Germinal center (tissue), 1 donor: Measurements from ENCODE around the gene TOP3B.

ENCODE experiments used
- DNase-seq: peaks from one replicate; pipeline ENCODE4 v3.0.0; 2012; ENCODE audit warnings: mixed read lengths, low spot score

TOP3B gene

GRCh38 chr22:21982338-21982965, at the start of gene TOP3B:
Gene TOP3B, minus strand, starts transcription at chr22:21982787. Its CDS starts 7,078 bp downstream, at chr22:21975709.
- DNase-seq: peak; percentile 75

- DNase-seq: peak; percentile 61
These were observed 48.8 kb upstream of the TOP3B start for GRCh38 chr22:22031183-22031945.

DNA sequence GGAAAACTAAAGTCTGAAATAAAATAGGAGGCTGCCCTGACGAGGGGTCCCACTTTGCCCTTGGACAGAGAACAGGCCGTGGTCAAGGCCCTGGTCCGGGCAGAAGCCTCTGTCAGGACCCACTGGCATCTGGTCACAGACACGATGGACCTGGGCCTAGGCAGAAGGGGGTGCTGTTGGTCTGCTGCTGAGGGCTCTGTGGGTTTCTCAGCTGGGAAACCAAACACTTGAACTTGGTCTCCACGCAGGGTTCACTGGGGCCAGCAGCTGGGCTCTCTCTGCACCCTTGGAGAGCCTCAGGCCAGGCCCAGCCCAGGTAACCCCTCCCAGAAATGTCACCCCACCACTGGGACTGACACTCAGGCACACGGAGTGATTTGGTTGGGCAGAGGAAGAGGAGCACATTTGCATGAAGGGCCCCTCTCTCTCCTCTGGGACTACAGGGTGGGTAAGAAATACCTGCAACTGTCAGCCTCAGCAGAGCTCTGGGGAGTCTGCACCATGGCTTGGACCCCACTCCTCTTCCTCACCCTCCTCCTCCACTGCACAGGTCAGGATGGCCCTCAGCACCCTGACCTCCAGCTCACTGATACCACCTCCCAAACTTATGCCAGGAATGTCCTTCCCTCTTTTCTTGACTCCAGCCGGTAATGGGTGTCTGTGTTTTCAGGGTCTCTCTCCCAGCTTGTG, 48.1 kb upstream of the TOP3B start:
- peak; percentile 87 for DNase-seq

DNA sequence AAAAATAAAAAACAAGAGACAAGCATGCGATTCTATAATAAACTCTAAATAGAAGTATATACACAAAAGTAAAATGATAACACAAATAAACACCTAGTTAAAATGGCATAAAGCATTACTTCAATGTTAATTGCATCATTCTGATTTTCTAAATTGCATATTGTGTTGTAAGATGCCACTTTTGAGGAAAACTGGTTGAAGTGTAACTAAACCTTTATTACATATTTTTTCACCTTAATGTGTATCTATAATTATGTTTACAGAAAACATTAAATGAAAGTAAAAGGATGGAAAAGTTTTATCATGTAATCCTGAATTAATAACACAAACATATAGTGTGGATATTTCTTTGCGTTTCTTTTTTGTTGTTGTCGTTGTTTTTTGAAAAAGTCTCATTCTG, 45.4 kb upstream of the TOP3B start:
- DNase-seq: no peak

GRCh38 chr22:22026157-22026831, 43.7 kb upstream of the TOP3B start:
- peak; percentile 62 for DNase-seq

DNA sequence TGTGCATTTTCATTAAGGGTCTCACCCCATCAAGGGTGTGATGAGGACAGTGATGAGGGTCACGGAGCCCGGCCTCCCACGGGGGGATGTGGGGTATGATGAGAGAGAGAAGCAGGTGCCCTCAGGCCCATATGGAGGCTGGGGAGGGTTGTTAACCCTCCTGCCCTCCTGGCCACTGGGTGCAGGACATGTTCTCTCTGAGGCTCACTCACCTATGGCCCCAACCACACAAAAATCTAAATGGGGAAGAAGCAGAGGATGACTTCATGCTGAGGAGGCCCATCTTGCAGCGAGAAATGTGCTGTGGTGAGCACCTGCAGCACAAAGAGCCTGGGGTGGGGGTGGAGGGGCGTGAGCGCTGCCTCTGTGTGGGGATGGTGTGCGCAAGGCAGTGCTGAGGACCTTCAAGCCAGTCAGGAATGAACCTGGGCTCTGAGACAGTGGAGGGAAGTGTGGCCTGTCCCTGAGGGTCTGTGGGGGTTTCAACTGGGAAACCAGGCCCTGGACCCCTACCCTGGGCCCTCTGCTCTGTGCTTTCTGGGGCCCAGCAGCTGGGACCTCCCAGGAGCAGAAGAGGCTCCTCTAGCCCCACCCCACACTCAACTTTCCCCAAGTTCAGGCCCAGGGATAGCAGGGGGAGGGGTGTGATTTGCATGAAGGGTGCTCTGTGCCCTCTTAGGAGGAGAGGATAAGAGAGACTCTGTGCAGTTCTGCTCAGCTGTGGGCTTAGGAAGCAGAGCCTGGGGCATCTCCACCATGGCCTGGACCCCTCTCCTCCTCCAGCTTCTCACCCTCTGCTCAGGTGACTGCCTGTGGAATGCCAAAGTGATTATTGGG, 43.0 kb upstream of the TOP3B start:
- peak; percentile 62 for DNase-seq

DNA sequence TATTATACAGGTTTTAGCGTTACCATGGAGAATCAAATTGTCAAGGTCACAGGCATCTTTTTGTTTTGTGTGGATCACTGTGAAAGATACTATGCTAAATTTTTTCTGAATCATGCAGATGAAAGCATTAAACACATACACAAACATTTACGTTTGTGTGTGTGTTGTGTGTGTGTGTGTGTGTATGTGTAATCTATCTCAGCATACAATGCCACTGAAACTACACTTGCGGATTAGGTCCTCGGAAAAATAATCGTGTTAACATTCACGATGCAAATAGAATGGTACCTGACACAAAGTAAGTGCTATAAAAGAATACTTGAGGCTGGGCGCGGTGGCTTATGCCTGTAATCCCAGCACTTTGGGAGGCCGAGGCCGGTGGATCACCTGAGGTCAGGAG, 41.9 kb upstream of the TOP3B start:
- DNase-seq: no peak

DNA sequence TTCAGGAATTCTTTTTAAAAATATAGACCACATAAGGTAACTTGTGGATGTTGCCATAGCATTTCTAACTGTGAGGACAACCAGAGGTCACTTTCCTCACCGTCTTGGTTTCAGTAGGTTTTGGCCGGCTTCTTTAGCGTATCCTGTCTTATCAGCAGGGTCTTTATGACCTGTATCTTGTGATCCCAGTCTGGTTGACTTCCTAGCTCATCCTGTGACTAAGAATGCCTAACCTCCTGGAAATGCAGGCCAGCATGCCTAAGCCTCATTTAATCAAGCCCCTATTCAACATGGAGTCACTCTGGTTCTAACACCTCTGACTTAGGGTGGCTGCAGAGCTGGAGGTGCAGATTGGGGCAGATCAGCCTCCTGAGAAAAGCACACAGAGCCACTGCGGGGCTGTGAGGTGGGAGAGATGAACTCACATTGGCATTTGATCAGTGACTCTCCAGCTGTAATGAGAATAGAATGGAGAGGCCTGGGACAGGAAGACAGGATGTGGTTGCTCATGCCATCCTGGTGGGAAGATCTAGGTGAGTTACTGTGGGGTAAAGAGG, 41.1 kb upstream of the TOP3B start:
- no peak for DNase-seq

- no peak for DNase-seq
These were observed 40.5 kb upstream of the TOP3B start for GRCh38 chr22:22022947-22023534.

DNA sequence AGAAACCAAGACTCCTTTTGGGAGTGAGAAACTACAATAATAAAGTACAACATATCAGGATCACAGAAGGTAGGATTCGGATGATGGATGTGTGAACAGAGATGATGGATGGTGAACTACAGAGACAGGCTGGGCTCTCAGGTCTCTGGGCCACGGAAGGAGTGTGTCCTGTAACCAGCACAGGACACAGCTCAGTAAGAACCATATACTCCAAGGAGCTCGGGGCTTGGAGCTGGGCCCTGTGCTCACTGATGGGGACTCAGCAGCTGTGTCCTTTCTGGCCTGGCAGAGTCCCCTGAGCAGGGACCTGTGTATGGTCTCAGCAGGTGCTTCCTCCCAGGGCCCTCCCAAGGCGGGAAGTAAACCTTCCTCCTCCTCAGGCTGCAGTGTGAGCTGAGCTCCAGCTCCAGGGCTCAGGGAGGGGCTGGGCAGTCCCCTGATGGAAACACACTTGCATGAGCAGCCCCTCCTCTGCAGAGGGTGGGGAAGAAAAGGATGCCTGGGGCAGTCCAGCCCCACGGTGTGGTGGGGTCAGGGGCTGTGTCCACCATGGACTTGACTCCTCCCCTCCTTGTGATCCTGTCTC, 39.8 kb upstream of the TOP3B start:
- no peak for DNase-seq

DNA sequence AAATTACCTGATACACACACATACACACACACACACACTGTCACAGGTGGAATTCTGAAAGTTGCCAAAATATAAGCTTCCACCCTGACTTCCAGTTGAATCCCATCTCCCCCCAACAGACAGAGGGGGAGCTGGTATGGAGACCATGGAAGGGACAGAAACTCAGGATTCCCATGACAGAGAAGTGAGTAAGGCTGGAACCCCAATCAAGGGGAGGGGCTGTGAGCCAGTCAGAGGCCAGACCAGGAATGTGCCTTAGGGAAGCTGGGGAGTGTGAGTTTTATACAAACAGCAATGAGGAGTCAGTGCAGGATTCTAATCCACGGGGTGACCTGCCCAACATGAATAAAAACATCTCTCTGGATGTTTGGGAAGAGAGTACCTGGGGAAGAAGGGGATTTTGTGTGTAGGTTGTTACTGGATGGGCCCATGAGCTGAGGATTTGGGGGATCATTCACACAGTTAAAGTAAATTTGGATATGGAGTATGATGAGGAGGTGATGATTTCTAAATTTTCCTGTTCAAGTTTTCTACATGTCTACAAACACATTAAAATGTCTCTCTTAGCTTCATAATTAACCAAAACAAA, 38.7 kb upstream of the TOP3B start:
- no peak for DNase-seq

GRCh38 chr22:22020425-22020852, 37.9 kb upstream of the TOP3B start:
- no peak for DNase-seq

DNA sequence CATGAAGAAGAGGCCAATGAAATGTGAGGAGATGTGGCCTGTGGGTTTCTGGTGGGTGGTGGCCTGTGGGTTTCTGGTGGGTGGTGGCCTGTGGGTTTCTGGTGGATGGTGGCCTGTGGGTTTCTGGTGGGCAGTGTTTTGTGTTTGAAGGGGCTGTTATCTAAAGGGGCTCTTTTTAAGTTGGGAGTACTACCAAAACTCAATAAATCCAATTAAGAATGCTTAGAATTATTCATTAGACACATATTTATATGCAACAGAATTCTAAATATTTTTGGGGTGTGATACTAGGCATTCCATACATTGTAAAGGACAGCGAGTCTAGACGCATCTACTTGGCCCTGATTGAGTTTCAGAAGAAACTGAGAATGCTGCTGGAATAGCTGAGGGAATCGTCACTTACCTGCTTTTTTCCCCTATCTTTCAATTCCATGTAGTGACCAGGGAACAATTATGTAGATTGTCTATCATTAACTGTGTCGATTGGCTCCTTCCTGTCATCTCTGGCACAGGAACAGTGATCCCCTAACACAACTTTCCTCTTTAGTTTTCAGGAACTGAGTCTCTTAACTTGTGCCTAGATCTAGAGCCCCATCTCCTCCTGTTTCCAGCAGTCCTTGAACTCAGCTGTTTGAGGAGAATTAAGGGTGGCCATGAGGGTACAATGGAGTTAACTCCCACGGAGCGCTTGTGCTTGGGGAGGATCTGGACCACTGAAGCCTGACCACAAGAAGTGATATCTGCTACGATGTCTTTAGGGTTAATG, 37.3 kb upstream of the TOP3B start:
- no peak for DNase-seq

- no peak for DNase-seq
These were observed 36.5 kb upstream of the TOP3B start for GRCh38 chr22:22018825-22019658.

DNA sequence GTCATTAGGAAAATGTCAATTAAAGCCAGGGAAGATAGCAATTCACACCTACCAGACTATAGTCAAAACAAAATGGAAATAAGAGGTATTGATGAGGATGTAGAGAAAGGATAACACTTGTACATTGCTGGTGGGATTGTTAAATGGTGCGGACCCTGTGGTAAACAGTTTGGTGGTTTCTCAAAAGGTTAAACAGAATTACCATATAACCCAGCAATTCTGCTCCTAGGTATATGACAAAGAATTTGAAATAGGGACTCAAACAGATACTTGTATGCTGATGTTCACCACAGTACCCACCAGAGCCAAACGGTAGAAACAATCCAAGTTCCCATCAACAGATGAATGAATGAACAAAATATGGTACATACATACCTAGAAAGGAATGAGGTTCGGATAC, 33.0 kb upstream of the TOP3B start:
- DNase-seq: no peak

GRCh38 chr22:22014285-22014659, 31.7 kb upstream of the TOP3B start:
- DNase-seq: no peak

- DNase-seq: no peak
These were observed 31.1 kb upstream of the TOP3B start for GRCh38 chr22:22013559-22014284.

DNA sequence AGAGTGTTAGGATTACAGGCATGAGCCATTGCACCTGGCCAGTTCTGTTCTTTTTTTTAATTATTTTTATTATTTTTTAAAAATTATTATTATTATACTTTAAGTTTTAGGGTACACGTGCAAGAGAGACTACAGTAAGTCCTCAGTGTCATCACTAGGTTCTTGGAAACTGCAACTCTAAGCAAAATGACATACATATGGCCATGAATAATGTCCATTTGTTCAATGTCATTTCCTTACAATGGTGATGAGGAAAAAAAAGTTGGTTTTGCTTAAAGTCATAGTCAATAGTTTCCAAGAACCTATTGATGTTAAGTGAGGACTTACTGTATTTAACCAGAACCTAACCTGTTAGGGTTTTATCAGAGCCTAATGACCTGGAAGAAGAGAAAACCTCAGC, 29.4 kb upstream of the TOP3B start:
- no peak for DNase-seq
